A673 (cell line): Measurements from ENCODE around the gene RTN4. TPM values are rescaled to one million over a fixed set of nuclear protein-coding genes. Genes with fewer than 3 reads are reported as not detected.

Experiments
- BruUV-seq: library from RNA; stranded (reverse); fragments of 400-500 nt; replicated peaks from 2 replicates; lab custom pipeline; 2021; lab: Mats Ljungman, UMichigan
- CTCF ChIA-PET: fragments of 300-600 bp; sonication (Branson Sonifier 250); formaldehyde crosslinking; loops from one replicate; lab custom pipeline; 2022; ENCODE audit warnings: antibody characterized with exemption; lab: Charles Lee
- POLR2A ChIA-PET: fragments of 300-600 bp; sonication (Branson Sonifier 250); formaldehyde crosslinking; loops from one replicate; lab custom pipeline; 2022; ENCODE audit warnings: antibody characterized with exemption; ENCODE audit not compliant: low non-redundant PET; lab: Charles Lee
- DNase-seq: peaks from one replicate; pipeline ENCODE4 v3.0.0-alpha.2; 2015; ENCODE audit warnings: low spot score
- H3K27ac ChIP-seq: fragments of 200-600 bp; sonication (generic); 2 replicates; pipeline ENCODE4 v1.5.1; 2016; ENCODE audit warnings: mixed run types, low read depth, mild to moderate bottlenecking, mixed read lengths, antibody characterized with exemption, low read length; ENCODE audit not compliant: poor library complexity, severe bottlenecking
- H3K27me3 ChIP-seq: fragments of 200-600 bp; sonication (generic); replicated peaks from 2 replicates; pipeline ENCODE4 v1.6.1; 2017; ENCODE audit warnings: mixed run types, low read depth, mild to moderate bottlenecking, mixed read lengths, antibody characterized with exemption, low read length; ENCODE audit not compliant: insufficient read depth, poor library complexity
- H3K36me3 ChIP-seq: fragments of 200-600 bp; sonication (generic); 2 replicates; pipeline ENCODE4 v1.6.1; 2016; ENCODE audit warnings: mixed run types, mild to moderate bottlenecking, mixed read lengths, antibody characterized with exemption, low read length; ENCODE audit not compliant: insufficient read depth, poor library complexity, severe bottlenecking
- H3K4me1 ChIP-seq: fragments of 200-600 bp; sonication (generic); 2 replicates; pipeline ENCODE4 v1.6.1; 2017; ENCODE audit warnings: mixed run types, mild to moderate bottlenecking, mixed read lengths, antibody characterized with exemption, low read length; ENCODE audit not compliant: insufficient read depth, poor library complexity, severe bottlenecking
- H3K4me3 ChIP-seq: fragments of 200-600 bp; sonication (generic); 2 replicates; pipeline ENCODE4 v1.5.1; 2016; ENCODE audit warnings: low read depth, mixed run types, mild to moderate bottlenecking, mixed read lengths, low read length; ENCODE audit not compliant: poor library complexity, severe bottlenecking
- H3K9me3 ChIP-seq: fragments of 200-600 bp; sonication (generic); 2 replicates; pipeline ENCODE4 v1.6.1; 2016; ENCODE audit warnings: mixed run types, low read depth, mild to moderate bottlenecking, mixed read lengths, antibody characterized with exemption, low read length; ENCODE audit not compliant: poor library complexity, severe bottlenecking
- EZH2 ChIP-seq: fragments of 200-600 bp; sonication (generic); IDR thresholded peaks from 2 replicates; pipeline ENCODE4 v1.6.1; 2017; ENCODE audit warnings: borderline replicate concordance, low read depth, mild to moderate bottlenecking, mixed read lengths, antibody characterized with exemption, low read length; ENCODE audit not compliant: poor library complexity, severe bottlenecking
- intact Hi-C: fragments of 100-400 bp; cut with micrococcal nuclease; formaldehyde crosslinking; loops from one replicate; pipeline ENCODE4 v1.10.0; 2022; ENCODE audit not compliant: unreplicated experiment
- total RNA-seq: library from RNA; stranded (reverse); gene quantifications from 2 replicates; pipeline ENCODE4 v1.2.3, GENCODE V29; 2021
- TF ChIP-seq, protein P1 (sequence below): fragments of 300-800, 200-600 bp; sonication (generic); conservative IDR thresholded peaks from 2 replicates; pipeline ENCODE4 v1.5.1; 2017; ENCODE audit warnings: low read depth, mild to moderate bottlenecking, antibody characterized with exemption, low read length, moderate library complexity, mixed read lengths

Gene RTN4
- total RNA-seq, 1 experiment from 2014 or later, result 275 TPM

DNA sequence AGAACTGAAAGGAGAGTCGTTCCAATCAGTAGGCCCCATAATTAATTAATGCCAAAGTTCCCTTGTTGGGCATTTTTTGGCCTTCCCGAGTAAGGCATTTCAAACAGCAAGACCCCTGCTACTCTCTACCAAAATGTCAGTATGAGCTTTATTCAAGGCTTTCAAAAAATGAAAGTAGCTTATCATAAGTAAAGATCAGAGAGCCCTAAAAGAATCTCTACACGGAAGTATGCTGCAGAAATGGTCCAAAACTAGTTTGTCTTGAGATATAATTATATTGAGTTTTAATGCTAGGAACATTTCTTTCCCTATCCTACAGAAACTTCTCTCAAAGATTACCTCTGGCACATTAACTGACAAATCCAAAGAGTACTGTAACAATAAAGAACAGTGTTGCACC is 43.9 kb downstream of the RTN4 start:
- Histone ChIP-seq H3K4me3 (no peak overlapping the region), H3K36me3 (no peaks in the 10 kb centered on the region), H3K9me3 (no peaks in the 10 kb centered on the region), H3K4me1 (peaks cover 78% of the 10 kb centered on the region), H3K27me3 (no peaks in the 10 kb centered on the region), H3K27ac (no peak overlapping the region)
- BruUV-seq, result no TSS peak
- CTCF ChIA-PET, result interaction anchor here (1.3 kb wide), 1 partner anchor 107 kb away, joined by 3 read pairs; no protein-coding TSS in a partner anchor
- POLR2A ChIA-PET, result interaction anchor here (0.5 to 0.7 kb wide), 2 partner anchors 187 to 596 kb away, joined by 5 to 20 read pairs; no protein-coding TSS in a partner anchor
- TF ChIP-seq EZH2, result no peak
- TF ChIP-seq, protein P1, sequence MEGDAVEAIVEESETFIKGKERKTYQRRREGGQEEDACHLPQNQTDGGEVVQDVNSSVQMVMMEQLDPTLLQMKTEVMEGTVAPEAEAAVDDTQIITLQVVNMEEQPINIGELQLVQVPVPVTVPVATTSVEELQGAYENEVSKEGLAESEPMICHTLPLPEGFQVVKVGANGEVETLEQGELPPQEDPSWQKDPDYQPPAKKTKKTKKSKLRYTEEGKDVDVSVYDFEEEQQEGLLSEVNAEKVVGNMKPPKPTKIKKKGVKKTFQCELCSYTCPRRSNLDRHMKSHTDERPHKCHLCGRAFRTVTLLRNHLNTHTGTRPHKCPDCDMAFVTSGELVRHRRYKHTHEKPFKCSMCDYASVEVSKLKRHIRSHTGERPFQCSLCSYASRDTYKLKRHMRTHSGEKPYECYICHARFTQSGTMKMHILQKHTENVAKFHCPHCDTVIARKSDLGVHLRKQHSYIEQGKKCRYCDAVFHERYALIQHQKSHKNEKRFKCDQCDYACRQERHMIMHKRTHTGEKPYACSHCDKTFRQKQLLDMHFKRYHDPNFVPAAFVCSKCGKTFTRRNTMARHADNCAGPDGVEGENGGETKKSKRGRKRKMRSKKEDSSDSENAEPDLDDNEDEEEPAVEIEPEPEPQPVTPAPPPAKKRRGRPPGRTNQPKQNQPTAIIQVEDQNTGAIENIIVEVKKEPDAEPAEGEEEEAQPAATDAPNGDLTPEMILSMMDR, result no peak
- no peak for DNase-seq
- intact Hi-C loops, result no loop called here

DNA sequence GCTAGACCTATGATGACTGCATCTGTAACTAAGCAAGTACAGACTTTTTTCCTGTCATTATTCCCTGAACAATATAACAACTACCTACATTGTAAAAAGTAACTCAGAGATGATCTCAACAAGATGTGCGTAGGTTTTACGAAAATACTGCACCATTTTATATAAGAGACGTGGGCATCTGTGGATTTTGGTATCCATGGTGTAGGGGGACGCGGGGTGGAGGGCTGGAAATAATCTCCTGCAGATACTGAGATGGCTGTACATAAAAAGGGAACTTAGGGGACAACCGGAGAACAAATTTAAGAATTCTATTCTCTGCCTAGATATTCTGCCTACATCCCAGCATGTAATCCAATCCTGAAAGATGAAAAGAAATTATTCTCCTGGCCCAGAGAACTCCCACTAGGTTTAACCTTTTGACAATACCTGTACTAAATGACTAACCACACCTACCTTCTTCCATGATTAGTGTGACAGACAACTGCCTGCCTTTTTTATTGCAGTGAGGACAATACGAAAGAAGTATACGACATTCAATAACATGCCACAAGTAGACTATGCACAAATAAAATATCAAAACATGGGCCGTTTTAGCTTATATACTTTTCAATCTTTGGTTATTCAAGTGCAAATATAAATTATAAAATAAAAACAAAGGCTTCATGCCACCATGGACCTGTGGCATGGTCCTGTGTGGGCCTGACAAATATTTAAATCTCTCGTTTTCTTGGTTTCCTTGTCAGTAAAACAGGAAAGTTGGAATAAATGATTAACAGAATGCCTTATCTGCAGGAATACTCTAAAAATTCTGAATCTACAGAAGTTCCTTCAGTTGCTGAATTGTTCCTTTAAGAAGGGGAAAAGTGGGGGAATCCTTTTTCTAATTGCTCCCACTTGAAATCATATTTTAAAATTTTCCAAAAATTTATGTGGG is 46.3 kb downstream of the RTN4 start:
- Histone ChIP-seq H3K27me3 (no peaks in the 10 kb centered on the region), H3K4me1 (peaks cover 71% of the 10 kb centered on the region), H3K36me3 (no peaks in the 10 kb centered on the region), H3K9me3 (no peaks in the 10 kb centered on the region), H3K27ac (no peak overlapping the region), H3K4me3 (no peak overlapping the region)
- intact Hi-C loops, result no loop called here
- no peak for DNase-seq
- TF ChIP-seq, protein P1, result no peak
- no peak for TF ChIP-seq EZH2
- ChIA-PET CTCF (no interaction called here), POLR2A (no interaction called here)
- BruUV-seq, result no TSS peak

DNA sequence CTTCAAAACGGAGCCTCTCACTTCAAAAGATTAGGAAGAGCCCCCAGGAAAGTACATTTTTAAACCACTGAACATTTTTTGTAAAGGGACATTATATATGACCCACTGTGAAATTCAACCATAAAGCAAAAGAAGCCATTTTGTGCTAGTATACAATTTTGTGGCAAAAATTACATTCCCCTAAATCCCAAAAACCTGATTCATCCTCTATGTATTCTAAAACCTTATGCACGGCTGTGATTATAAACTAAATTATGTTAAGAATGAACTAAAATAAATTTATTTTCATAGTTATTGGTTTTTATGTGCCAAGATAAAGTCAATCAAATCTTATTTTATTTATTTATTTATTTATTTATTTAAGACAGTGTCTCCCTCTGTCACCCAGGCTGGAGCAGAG is 48.5 kb downstream of the RTN4 start:
- Histone ChIP-seq H3K27me3 (no peaks in the 10 kb centered on the region), H3K4me3 (no peak overlapping the region), H3K36me3 (no peaks in the 10 kb centered on the region), H3K9me3 (no peaks in the 10 kb centered on the region), H3K27ac (peak overlapping the region; percentile 7), H3K4me1 (peaks cover 67% of the 10 kb centered on the region)
- TF ChIP-seq EZH2, result no peak
- TF ChIP-seq, protein P1, result no peak
- ChIA-PET CTCF (no interaction called here), POLR2A (no interaction called here)
- intact Hi-C loops, result no loop called here
- no TSS peak for BruUV-seq
- no peak for DNase-seq
